K562 (cell line): Measurements from ENCODE around the gene NUP160. TPM values are rescaled to one million over a fixed set of nuclear protein-coding genes. Genes with fewer than 3 reads are reported as not detected.

Experiments
- HBP1 ChIP-seq: fragments of 450-650 bp; formaldehyde crosslinking; IDR thresholded peaks from 2 replicates; pipeline ENCODE4 v1.4.0; 2022; ENCODE audit warnings: missing genetic modification characterization
- HDAC1 ChIP-seq, 2 experiments: fragments of 450-650 bp; IDR thresholded peaks; 2 replicates each; pipeline ENCODE4 v1.6.1; 2016 to 2017; ENCODE audit warnings: inconsistent platforms in 1 of 2, mild to moderate bottlenecking in 1 of 2, moderate library complexity in 1 of 2
- HOMEZ ChIP-seq: fragments of 250-450 bp; sonication (Bioruptor Pico); IDR thresholded peaks from 2 replicates; pipeline ENCODE4 v1.4.0; 2020; ENCODE audit warnings: mild to moderate bottlenecking, moderate library complexity
- MAZ ChIP-seq, 2 experiments: fragments of 450-650 bp in 1 of 2; sonication (generic) in 1 of 2; formaldehyde crosslinking; IDR thresholded peaks in 1 of 2; conservative IDR thresholded peaks in 1 of 2; 2 replicates each; pipeline versions ENCODE4 v1.4.0 to v1.5.0; 2020; ENCODE audit warnings: mild to moderate bottlenecking in 1 of 2, missing genetic modification reagents in 1 of 2
- MLX ChIP-seq, 2 experiments: fragments of 450-650 bp in 1 of 2; sonication (generic) in 1 of 2; formaldehyde crosslinking; conservative IDR thresholded peaks; 2 replicates each; pipeline versions ENCODE4 v1.4.0 to v1.8.1; 2020 to 2022; ENCODE audit warnings: mild to moderate bottlenecking in 1 of 2, missing genetic modification reagents in 1 of 2
- NFRKB ChIP-seq: fragments of 450-650 bp; IDR thresholded peaks from 2 replicates; pipeline ENCODE4 v1.6.1; 2016; ENCODE audit warnings: low read depth
- NKRF ChIP-seq: fragments of 450-650 bp; IDR thresholded peaks from 2 replicates; pipeline ENCODE4 v1.6.1; 2016; ENCODE audit warnings: borderline replicate concordance
- PHF20 ChIP-seq: fragments of 450-650 bp; IDR thresholded peaks from 2 replicates; pipeline ENCODE4 v1.6.1; 2018; ENCODE audit not compliant: partially characterized antibody
- RBBP5 ChIP-seq: fragments of 200-600 bp; sonication (generic); IDR thresholded peaks from 2 replicates; pipeline ENCODE4 v1.6.1; 2012; ENCODE audit warnings: borderline replicate concordance, mild to moderate bottlenecking, low read length, control low read depth, inconsistent platforms; ENCODE audit not compliant: insufficient read depth, poor library complexity, severe bottlenecking
- SAP30 ChIP-seq: fragments of 200-600 bp; sonication (generic); IDR thresholded peaks from 2 replicates; pipeline ENCODE4 v1.6.1; 2012; ENCODE audit warnings: borderline replicate concordance, low read depth, mild to moderate bottlenecking, moderate library complexity, low read length, control low read depth, inconsistent platforms; ENCODE audit not compliant: insufficient read depth, poor library complexity, severe bottlenecking
- SIN3A ChIP-seq, 2 experiments: fragments of 150-350 bp in 1 of 2; IDR thresholded peaks; 2 replicates each; pipeline ENCODE4 v1.6.1; 2011 to 2016; ENCODE audit warnings: borderline replicate concordance in 2 of 2, low read depth in 2 of 2, low read length in 2 of 2, mild to moderate bottlenecking in 2 of 2, moderate library complexity in 2 of 2; ENCODE audit not compliant: control insufficient read depth in 1 of 2
- THRAP3 ChIP-seq: fragments of 450-650 bp; IDR thresholded peaks from 2 replicates; pipeline ENCODE4 v1.6.1; 2016; ENCODE audit warnings: mild to moderate bottlenecking, inconsistent platforms, borderline replicate concordance
- USF1 ChIP-seq: sonication (generic); formaldehyde crosslinking; IDR thresholded peaks from 2 replicates; pipeline ENCODE4 v1.9.0; 2022; ENCODE audit warnings: mild to moderate bottlenecking, missing genetic modification reagents
- ZBTB9 ChIP-seq: fragments of 450-650 bp; formaldehyde crosslinking; IDR thresholded peaks from 2 replicates; pipeline ENCODE4 v1.4.0; 2020; ENCODE audit warnings: mild to moderate bottlenecking, moderate library complexity
- ZNF133 ChIP-seq: fragments of 250-450 bp; sonication (Bioruptor Pico); IDR thresholded peaks from 2 replicates; pipeline ENCODE4 v1.4.0; 2020; ENCODE audit warnings: mild to moderate bottlenecking
- ZNF354B ChIP-seq: fragments of 250-450 bp; sonication (Bioruptor Pico); IDR thresholded peaks from 2 replicates; pipeline ENCODE4 v1.4.0; 2020
- polyA plus RNA-seq, 8 experiments: library from polyadenylated mRNA; depleted of rRNA in 4 of 8; stranded (reverse) in 5 of 8; unstranded in 3 of 8; fragments of >200 nt; fragmentation: Nextera tagmentation in 2 of 8; fragmentation: Illumina TruSeq in 1 of 8; extraction: Ambion mirVana in 2 of 8; extraction: Trizol in 1 of 8; gene quantifications; 2 replicates each; pipeline versions ENCODE4 v1.2.1 to v1.2.3, GENCODE V29; 2011 to 2014; ENCODE audit warnings: inconsistent platforms in 1 of 8, missing spikeins in 1 of 8
- total RNA-seq, 7 experiments: library from RNA; depleted of rRNA in 6 of 7; stranded (reverse); fragments of >200 nt in 6 of 7; fragmentation: Illumina TruSeq in 2 of 7; extraction: Trizol in 2 of 7; gene quantifications; 2 replicates each; pipeline versions ENCODE4 v1.2.1 to v1.2.3, GENCODE V29; 2011 to 2021; ENCODE audit warnings: low replicate concordance in 1 of 7

Gene NUP160
- total and polyA plus RNA-seq, 9 of the 15 experiments (the other 6 are each of a cell fraction or from before 2014, with no cell fraction given): 41.5 to 112 (median 65.0) TPM

- TF ChIP-seq HBP1 (CRISPR knock-in tag) (0 out of 2 replicates have a peak, but pooled peaks have one; percentile 15), SIN3A (IDR thresholded peaks at IDR 0.05; ENCODE audit: borderline replicate concordance in 2 of 2, control insufficient read depth in 1 of 2, low read depth in 2 of 2, low read length in 2 of 2) (peak in 1 of 2 experiments; percentile 62; a peak in 2 of 4 replicates), HOMEZ (CRISPR knock-in tag) (0 out of 2 replicates have a peak, but pooled peaks have one; percentile 33), PHF20 (peak; percentile 36), ZBTB9 (CRISPR knock-in tag) (peak; percentile 55; the same call in 1 of the 2 replicates), RBBP5 (peak; percentile 93), USF1 (CRISPR knock-in tag) (0 out of 2 replicates have a peak, but pooled peaks have one; percentile 24), ZNF354B (no peak), MLX (CRISPR knock-in tag; conservative IDR thresholded peaks at IDR 0.05) (0 out of 4 replicates have a peak, but pooled peaks of 1 of the 2 experiments have one; percentile 43), HDAC1 (IDR thresholded peaks at IDR 0.05) (peak in 1 of 2 experiments; percentile 38; a peak in 1 of 4 replicates), NFRKB (no peak; the same call in 1 of the 2 replicates), MAZ (CRISPR knock-in tag; conservative IDR thresholded peaks at IDR 0.05 in 1 of 2, IDR thresholded peaks at IDR 0.05 in 1 of 2) (peak in 1 of 2 experiments; percentile 70; a peak in 2 of 4 replicates), SAP30 (peak; percentile 76), ZNF133 (CRISPR knock-in tag) (no peak), THRAP3 (no peak), NKRF (no peak; the same call in 1 of the 2 replicates)
Observed at GRCh38 chr11:47766509-47767227, 81.5 kb downstream of the NUP160 start (continued).
